HG03575 (cell line): Measurements from ENCODE around the gene PLD1.

Experiments used
- ATAC-seq: cut with Tn5 transposase; IDR thresholded peaks from one replicate; pipeline ENCODE4 v1.9.1; 2021; ENCODE audit not compliant: unreplicated experiment, insufficient number of reproducible peaks, low FRiP score; ENCODE audit errors: extremely low read depth

The PLD1 gene

GRCh38 chr3:171781711-171782127 is 28.6 kb downstream of the PLD1 start:
- ATAC-seq, result no peak

GRCh38 chr3:171778493-171778892 is 31.8 kb downstream of the PLD1 start:
- no peak for ATAC-seq

- no peak for ATAC-seq
Measured at GRCh38 chr3:171777596-171777995, 32.7 kb downstream of the PLD1 start.

GRCh38 chr3:171776839-171777583 is 33.3 kb downstream of the PLD1 start:
- ATAC-seq, result no peak

- no peak for ATAC-seq
Measured at GRCh38 chr3:171776411-171776810, 33.9 kb downstream of the PLD1 start.

GRCh38 chr3:171775943-171776342 is 34.3 kb downstream of the PLD1 start:
- no peak for ATAC-seq

GRCh38 chr3:171774521-171774920 is 35.8 kb downstream of the PLD1 start:
- no peak for ATAC-seq

GRCh38 chr3:171772427-171773056 is 37.7 kb downstream of the PLD1 start:
- ATAC-seq, result no peak

- peak; percentile 56 for ATAC-seq
Measured at GRCh38 chr3:171770689-171771620, 39.3 kb downstream of the PLD1 start.

GRCh38 chr3:171769461-171769860 is 40.8 kb downstream of the PLD1 start:
- ATAC-seq, result no peak

GRCh38 chr3:171768986-171769385 is 41.3 kb downstream of the PLD1 start:
- no peak for ATAC-seq

- no peak for ATAC-seq
Measured at GRCh38 chr3:171768281-171768900, 41.9 kb downstream of the PLD1 start.

GRCh38 chr3:171765511-171765887 is 44.8 kb downstream of the PLD1 start:
- no peak for ATAC-seq

GRCh38 chr3:171763392-171763791 is 46.9 kb downstream of the PLD1 start:
- ATAC-seq, result no peak

GRCh38 chr3:171760477-171760876 is 49.8 kb downstream of the PLD1 start:
- no peak for ATAC-seq

GRCh38 chr3:171758109-171758508 is 52.2 kb downstream of the PLD1 start:
- no peak for ATAC-seq

GRCh38 chr3:171757361-171758034 is 52.8 kb downstream of the PLD1 start:
- no peak for ATAC-seq

- no peak for ATAC-seq
Measured at GRCh38 chr3:171755656-171756055, 54.6 kb downstream of the PLD1 start.
